Fibroblast of gingiva (primary cell): Measurements from ENCODE around the gene RXRA.

Experiments used
- DNase-seq: peaks from one replicate; pipeline ENCODE4 v3.0.0-alpha.2; 2011; ENCODE audit warnings: low read depth

Gene RXRA

DNA sequence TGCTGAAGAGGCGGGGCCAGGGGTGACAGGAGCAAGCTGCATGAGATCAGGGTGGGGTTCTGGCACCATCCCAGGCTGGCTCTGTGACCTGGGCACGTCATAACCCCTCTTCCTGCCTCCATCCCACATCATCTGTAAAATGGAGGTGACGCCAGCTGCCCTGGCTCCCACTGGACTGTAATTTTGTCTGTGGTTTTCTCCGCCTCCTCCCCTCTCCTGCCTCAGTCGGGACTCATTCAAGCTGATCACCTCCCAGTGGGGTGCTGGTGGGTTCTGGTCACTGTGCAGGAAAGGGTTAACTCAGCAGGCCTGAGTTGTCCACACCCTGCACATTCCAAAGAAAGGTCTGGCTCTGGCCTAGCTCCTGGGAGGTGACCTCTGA lies 128.2 kb downstream of the RXRA start:
- DNase-seq: no peak

DNA sequence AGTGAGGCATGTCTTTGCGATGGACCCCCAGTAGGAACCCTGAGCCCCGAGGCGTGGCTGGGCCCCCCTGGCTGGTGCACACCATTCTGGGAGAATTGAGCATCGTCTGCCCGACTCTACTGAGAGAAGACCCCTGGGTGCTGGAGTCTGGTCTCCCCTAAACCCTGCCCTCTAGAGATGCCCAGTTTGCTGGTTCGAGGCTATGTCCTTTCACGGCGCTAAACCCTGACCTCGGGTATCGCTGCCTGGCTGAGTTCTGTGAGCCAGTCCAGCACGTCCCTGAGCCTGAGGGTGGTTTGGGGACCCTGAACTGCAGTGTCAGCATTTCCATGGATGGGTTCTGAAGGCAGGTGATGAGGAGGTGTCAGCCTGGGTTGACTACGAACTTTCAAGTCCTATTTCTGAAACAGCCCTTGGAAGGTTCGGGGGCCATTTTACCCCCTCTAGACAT lies 128.8 kb downstream of the RXRA start:
- DNase-seq: no peak

DNA sequence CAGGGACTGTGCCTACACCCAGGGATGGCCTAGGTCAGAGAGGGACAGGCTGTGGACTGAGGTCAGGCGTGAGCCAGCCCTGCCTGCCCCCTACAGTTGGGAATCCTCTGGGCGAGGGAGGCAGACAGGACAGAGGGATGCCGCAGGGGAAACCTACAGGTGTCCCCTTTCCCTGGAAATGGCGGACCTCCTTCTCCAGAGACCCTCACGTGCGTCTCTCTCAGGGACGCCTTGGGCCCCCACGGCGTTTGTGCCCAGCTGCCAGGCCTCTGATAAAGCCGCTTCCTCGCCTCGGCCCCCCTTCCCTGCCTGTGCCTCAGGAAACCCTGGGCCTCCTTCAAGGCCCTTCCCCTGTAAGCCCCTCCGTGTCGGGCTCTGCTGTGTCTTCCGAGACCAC lies 129.3 kb downstream of the RXRA start:
- no peak for DNase-seq

DNA sequence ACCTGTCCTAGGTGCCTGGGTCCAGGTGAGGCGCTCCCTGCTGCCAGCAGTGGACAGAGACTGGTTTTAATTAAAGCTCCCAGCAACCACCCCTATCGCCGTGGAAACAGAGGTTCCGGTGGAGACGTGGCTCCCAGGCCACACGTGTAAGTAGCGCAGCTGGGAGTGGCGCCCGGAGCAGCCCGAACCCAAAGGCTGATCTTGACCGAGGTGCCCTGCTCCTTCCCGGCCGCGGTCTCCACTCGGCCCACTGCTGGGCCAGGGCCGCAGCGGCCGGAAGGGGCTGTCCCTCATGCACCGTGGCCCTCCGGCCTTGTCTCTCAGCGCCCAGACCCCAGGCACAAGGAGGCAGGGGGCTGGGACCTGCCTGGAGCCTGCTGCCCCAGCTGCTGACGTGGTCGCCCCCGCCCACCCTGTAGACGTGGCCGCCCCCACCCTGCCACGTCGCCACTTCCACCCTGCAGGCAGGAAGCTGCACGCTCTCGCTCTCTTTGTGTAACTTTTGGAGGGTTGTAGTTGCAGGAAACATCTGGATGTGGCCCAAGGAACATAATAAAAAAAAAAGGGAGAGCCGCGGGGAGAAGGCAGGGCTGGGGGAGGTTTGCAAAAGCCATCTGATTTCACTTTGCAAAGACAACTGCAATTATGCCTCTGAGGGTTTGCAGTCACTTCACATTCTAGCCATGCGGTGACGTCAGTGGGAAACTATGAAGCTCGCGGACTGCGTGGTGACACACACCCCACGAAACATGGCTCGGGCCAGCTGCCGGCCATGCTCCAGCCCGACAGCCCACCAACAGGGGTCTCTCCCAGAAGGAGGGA lies 129.9 kb downstream of the RXRA start:
- peak; percentile 99 for DNase-seq

DNA sequence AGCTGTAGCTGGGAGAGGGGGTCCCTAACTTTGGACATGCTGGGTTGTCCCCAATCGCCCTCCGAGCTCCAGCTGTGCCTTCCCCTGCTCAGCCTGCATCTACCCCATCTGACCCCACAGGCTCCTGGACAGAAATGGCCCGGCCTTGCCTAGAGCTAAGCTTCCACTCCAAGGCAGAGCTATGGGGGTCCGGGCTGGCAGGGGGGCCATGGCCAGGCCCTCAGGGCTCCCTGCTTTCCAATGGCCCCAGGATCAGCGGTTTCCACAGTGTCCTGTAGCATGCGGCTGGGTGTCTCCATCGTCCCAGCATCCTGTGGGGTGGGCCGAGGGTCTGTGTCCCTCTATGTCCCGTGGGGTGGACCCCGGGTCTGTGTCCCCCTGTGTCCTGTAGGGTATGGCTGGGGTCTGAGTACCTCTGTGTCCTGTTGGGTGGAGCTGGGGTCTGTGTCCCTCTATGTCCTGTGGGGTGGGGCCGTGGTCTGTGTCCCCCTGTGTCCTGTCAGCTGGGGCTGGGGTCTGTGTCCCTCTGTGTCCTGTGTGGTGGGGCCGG lies 130.6 kb downstream of the RXRA start:
- no peak for DNase-seq

DNA sequence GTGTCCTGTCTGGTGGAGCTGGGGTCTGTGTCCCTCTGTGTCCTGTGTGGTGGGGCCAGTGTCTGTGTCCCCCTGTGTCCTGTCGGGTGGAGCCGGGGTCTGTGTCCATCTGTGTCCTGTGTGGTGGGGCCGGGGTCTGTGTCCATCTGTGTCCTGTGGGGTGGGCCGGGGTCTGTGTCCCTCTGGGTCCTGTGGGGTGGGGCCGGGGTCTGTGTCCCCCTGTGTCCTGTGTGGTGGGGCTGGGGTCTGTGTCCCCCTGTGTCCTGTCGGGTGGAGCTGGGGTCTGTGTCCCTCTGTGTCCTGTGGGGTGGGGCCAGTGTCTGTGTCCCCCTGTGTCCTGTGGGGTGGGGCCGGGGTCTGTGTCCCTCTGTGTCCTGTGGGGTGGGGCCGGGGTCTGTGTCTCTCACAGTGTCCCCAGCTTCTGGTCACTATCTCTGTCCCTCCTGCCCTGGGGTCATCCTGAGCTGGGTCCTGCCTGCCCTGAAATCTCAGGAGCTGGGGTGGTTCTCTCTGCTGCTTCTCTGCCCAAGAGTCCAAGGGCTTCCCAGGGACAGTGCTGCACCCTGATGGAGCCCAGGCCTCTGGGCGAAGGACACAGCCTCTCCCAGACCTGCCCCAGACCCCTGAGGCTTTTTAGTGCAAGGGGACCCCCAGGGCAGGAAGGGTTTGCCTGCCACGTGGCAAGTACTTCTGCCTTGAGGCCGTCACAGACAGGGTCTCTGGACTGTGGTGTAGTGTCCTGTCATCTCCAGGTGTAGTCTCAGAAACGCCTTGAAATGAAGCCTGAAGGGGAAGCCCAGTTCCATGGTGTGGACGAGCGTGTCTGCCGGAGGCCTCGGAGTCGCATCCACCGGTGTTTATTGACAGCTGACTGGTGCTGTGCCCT lies 131.3 kb downstream of the RXRA start:
- DNase-seq: no peak

DNA sequence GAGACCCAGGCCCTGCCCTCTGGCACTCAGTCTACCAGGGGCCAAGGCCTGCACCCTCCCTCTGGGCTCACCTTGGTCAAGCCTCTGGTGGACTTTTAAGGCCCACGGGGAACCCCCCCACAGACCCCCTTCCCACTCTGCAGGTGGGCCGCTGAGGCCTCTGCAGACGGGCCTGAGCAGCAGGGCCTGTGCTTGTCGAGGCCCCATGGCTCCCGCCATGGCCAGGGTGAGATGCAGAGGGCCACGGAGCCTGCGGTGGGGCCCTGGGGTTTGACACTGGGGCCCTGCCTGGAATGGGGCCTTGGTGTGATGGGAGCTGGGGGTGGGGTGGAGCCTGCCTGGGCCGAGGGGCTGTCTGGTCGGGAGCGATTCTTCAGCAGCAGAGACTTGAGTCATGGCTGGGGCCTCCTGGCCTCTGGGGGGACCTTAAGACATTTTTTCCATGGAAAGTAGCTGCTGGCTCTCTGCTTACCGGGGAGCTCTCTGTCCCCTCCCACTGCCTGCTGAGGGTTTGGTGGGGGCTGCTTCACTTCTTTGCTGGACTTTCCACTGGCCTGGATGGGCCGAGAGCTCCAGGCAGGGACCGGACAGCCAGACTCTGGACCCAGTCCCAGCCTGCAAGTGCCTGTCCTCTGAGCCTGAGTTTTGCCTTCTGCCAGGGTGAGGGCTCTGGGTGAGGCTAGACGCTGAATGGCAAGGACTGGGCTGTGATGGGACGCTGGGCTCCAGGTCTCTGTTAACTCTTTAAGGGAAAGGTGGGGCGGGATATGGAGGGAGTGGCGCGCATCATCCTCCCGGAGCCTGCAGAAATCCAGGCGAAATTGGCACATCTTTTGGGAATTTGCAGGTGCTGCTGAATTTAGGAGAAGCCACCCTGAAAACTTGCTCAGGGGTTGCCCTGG lies 132.2 kb downstream of the RXRA start:
- DNase-seq: no peak

DNA sequence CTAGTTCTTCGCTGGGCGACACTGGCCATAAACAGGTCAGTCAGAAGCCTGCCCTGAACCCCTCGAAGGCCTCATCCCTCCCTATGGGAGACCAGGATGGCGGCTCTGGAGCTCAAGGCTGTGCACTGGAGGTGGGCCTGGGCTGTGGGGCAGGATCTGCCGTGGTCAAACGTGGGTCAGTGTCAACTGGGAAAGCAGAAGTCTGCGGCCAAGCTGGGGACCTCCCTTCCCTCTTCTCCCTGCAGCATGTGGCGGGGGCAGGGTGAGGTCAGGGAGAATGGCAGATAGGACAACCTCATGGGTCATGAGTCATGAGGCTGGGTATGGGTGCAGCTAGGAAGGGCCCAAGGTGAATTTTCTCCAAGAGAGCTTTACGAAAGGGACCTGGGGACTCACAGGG lies 132.9 kb downstream of the RXRA start:
- DNase-seq: no peak

DNA sequence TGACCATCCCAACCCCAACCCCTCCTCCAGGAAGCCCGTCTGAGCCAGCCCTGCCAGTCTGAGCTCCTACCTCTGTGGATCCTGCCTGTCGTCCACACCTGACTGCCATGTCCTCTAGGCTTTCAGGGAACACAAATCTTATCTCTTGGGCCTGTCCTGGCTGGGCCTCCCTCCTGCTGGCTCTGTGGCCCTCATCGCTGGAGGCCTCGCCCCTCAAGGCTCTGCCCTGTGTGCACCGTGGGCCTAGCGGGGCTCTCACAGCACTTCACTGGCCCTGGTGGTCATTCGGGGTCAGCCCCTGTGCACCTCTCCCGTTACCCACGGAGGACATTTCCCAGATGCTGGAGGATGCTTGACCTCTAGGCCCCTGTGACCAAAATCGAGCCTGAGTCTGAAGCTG lies 133.3 kb downstream of the RXRA start:
- no peak for DNase-seq

DNA sequence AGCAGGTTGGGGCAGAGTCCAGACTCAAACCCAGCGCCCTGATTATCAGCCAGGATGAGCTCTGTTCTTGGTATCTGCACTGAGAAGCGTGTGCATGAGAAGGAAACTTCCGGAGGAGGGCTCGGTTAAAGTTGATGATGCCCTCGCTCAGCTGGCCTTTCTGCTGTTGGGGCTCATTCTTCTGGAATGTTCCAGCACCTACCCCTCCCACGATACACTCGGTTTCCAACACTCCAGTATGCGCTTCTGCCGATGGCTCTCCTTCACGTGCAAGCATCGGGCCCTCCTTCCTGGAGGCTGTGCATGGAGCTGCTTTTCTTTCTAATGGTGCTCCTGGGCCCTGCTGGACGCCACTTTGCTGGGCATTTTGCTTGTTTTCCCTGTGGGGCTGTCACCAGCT lies 134.0 kb downstream of the RXRA start:
- DNase-seq: no peak

DNA sequence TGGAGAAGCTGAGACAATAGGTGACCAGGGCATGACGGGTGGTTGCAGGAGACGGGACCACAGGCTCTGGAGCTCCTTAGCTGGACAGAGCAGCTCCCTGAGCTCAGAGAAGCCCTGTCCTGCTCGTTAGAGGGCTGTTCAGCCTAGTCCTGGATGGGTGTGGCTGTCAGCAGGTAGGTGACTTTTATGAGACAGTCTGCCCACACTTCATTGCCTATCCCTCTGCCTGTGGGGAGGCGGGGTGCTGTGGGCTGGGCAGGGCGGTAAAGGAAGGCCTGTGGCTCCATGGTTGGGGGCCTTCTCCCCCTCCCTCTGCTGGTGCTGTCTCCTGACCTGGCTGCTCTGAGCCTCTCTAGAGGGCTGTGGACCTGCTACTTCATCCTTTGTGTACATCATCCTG lies 134.6 kb downstream of the RXRA start:
- no peak for DNase-seq

DNA sequence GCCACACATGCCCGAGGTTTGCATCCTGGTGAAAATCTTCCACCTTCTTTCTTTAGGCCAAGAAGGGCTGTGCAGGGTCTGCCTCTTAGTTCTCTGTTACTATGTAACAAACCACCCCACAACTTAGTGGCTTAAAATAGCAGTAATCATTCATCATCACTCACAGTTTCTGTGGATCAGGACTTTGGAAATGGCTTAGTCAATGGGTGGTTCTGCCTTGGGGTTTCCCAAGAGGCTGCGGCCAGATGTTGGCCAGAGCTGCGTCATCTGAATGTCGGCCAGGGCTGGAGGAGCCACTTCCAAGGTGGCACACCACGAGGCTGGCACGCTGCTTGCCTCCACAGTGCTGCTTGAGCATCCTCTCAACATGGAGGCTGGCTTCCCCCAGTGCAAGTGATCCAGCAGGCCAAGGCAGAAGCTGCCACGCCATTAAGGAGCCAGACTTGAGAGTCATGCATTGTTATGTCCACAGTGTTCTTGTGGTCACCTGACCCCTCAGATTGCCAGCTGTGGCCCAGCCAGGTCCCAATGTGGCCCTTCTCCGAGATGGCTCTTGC lies 135.2 kb downstream of the RXRA start:
- no peak for DNase-seq

DNA sequence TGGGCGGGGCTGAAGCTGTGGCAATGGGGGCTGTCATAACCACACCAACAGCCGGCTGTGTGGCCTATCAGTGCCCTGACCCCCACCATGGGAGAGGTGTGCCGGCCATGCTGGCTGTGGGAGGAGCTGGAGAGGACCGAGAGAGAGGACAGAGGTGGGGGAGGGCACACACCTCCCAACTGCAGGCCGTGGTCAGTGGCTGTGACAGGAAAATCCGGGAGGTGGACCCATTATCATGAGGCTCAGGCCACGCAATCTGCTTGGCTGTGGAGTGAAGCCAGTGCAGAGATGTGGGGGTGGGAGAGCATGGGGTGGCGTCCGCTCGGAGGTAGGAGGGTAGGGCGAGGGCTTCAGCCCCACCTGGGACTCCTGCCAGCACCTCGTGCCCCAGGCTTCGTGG lies 136.1 kb downstream of the RXRA start:
- DNase-seq: no peak

DNA sequence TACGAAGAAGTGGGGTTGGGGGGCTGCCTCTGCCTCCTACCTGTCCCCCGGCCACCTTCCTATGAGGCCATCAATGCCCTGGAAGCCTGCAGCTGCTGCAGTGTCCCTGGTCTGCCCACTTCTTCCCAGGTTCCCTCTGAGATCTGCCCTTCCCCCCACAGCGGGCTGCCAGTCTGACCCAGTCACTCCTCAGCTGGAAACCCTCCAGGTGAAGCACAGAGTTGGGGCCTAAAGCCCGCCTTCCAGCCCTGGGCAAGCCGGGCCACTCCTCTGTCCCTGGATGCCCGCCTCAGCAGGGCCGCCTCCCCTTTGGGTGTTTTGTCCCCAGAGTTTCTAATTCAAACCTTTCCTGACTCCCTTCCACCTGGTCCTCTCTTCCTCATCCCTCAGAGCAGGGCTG lies 137.0 kb downstream of the RXRA start:
- DNase-seq: no peak

DNA sequence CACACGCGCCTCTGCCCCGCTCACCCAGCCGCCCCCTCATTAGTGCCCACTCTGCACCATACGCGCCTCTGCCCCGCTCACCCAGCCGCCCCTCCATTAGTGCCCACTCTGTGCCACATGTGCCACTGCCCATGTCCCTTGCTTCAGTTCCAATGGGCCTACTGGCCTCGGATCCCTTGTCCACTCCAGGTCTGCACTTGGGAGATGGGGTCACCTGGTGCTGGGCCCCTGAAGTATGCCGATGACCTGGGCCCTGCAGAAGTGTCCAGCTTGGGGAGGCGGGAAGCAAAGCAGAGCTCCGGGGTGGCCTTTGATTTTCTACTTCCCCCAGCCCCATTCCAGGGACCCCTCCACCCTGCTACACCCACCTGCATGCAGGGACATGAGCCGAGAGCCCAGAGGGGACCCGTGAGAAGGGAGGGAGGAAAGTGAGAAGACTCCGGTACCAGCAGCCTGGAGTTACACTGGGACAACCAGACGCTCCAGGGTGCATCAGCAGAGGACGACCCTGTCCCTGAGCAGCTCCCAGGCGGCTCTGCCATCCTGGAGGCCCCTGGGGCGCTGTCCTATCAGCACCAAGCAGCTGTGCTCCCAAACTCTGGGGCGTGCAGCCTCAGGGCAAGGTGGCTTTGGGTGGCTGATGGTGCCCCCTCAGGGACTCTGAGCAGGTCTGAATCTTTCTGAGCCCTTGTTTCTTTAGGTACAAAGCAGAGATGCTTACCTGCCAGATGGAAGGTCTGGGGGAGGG lies 140.8 kb downstream of the RXRA start:
- no peak for DNase-seq

DNA sequence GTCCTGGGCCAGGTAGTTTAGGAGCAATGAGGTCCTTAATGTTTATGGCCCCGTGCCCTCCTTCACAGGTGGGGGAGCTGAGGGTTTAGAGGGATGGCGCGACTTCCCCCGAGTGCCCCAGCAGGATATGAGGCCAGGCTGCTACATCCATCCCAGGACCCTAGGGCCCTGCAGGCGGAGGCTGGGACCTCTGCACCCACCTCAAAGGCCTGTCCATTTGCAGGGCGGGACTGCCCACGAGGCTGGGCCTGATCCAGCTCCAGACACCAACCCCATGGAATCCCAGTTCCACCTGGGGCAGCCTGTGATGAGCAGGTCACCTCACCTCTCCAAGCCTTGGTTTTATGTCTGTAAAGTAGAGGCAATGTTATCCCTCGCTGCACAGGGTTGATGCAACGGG lies 142.1 kb downstream of the RXRA start:
- no peak for DNase-seq

DNA sequence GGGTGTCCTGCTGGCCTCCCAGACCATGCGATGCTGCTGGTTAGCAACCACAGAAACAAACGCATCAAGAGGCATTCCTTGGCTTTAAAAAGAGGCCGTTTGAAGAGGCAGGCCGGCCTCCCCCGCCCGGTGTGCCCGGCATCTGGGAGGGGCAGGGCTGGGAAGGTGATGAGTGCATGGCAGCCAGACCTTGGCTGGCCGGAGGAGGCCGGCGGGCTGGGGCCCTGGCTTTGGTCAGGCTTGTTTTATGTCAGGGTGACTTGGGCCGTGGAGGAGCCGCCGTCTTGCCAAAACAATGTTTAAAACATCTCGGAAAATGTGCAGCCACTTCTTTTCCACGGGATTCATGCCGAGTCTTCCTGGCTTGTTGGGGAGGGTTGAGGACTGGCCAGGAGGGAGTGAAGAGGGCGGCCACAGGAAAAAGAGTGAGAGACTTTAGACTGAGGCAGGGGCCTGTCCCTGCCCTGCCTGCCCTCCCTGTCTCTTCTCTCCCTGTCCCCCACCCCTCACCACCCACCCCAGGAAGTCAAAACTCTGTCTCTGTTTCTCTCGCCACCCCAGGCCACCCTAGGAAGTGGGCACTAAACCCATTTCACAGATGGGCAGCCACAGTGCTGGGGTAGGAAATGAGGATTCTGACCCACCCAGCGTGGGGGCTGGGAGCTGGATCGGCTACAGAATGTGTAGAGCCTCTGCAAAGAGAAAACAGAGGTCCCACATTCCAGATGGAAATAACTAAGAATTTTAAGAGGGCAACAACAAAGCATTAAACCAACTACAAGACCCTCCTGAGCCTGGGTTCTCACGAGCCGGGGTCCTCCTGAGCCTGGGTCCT lies 143.0 kb downstream of the RXRA start:
- DNase-seq: no peak

DNA sequence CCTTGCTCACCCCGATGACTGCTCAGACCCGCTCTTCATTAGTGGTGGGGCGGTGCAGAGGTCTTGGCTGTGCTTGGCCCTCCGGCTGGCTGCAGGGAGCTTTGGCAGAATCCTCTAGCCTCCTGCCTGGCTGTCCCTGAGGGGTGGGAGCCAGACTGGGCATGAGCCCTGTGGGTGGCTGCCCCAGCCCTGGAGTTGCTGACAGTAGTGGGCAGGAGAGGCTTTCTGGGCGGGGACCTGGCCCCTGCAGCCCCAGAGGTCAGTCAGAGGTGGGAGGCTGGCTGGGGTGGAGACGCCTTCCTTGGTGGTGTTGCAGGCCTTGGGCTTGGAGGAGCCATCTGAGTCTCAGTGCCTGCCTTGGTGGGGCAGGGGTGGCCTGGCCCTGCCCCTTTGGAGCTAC lies 146.0 kb downstream of the RXRA start:
- no peak for DNase-seq

DNA sequence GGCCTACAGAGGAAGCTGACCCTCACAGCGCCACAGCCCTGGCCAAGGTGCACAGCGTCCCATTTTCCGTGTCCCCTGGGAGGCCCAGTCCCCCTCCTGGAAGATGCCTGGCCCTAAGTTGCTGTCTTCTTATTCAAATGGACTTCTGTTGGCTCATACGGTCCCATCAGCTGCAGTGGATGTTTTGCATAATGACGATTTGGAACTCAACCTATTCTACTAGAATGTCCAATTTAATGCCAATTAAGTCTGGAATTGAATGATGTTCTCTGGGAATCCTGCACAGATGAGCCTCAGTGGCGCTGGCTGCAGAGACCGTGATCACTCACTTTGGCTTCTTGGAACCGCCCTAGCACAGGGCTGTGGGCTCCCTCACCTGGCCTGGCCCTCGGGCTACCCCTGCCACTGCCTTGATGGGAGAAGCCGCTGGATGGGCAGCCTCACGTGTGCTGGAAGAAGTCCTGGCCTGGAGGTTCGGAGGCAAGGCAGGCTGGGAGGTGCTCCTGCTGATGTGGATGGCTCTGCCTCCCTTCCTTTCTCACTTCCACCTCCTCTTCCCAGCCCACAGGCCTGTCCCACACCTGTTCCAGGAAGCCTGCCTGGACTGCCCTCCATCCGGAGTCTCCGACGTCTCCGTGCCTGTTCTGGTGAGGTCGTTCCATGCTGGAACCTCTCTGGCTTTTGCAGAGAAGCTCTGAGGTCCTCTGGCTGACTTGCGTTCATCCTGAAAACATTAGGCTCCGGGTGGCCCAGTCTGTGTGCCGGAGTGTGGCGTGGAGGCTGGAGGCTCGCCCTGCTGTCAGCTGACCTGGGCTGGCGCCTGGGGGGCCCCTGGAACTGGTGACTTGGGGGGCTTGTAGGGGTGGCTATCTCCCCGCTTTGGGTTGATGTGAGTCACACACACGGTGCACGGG lies 147.1 kb downstream of the RXRA start:
- DNase-seq: no peak
